ENCODE measurements around the gene ZBTB39. TPM values are rescaled to one million over a fixed set of nuclear protein-coding genes. Genes with fewer than 3 reads are reported as not detected.

ZBTB39 gene
- total RNA-seq, 1 experiment from 2014 or later: 31.2 TPM

GRCh38 chr12:57027011-57027804 is 20.9 kb upstream of the ZBTB39 start:
- no peak overlapping the region for H2AFZ ChIP-seq (ENCODE audit: low read length)
- no peak overlapping the region for H3K18ac ChIP-seq (ENCODE audit: insufficient read length, low read depth, low read length)
- no peak overlapping the region for H3K14ac ChIP-seq (ENCODE audit: insufficient read depth, low read length)
- H3K9me3 Mint-ChIP-seq: no peaks in the 10 kb centered on the region
- DNase-seq: no peak
- H3K27ac Mint-ChIP-seq: no peak overlapping the region; a peak in 1 of 7 replicates
- H3K27ac ChIP-seq (ENCODE audit: insufficient read length, low read depth, low read length): no peak overlapping the region
- no peak overlapping the region for H3K4ac ChIP-seq (ENCODE audit: low read depth, low read length)
- no peak overlapping the region for H3K23ac ChIP-seq (ENCODE audit: insufficient read length, low read depth, low read length)
- H4K5ac ChIP-seq (ENCODE audit: insufficient read length, low read depth, low read length): no peak overlapping the region
- no peak for TF ChIP-seq CTCF (conservative IDR thresholded peaks at IDR 0.05)
- peaks cover 7% of the 10 kb centered on the region for H3K27me3 Mint-ChIP-seq (ENCODE audit: low read depth)
- no peaks in the 10 kb centered on the region for H3K36me3 Mint-ChIP-seq (ENCODE audit: insufficient read depth in 1 of 3, low read depth in 3 of 3)
- H2BK20ac ChIP-seq (ENCODE audit: low read depth, low read length, poor library complexity, severe bottlenecking): no peak overlapping the region
- no peak overlapping the region; the same call in 1 of the 2 replicates for H2BK15ac ChIP-seq (ENCODE audit: low read depth, low read length)
- no peaks in the 10 kb centered on the region for H3K27me3 ChIP-seq (ENCODE audit: insufficient read depth, low read length)
- H3T11ph ChIP-seq (ENCODE audit: low read length): no peak overlapping the region
- no peaks in the 10 kb centered on the region for H3K23me2 ChIP-seq (ENCODE audit: insufficient read length, low read depth, low read length, poor library complexity, severe bottlenecking)
- no peak overlapping the region for H2BK12ac ChIP-seq (ENCODE audit: insufficient read length, low read depth, low read length)
- H3K9me3 ChIP-seq (ENCODE audit: control insufficient read depth, low read depth, low read length): no peaks in the 10 kb centered on the region
- no peaks in the 10 kb centered on the region for H4K20me1 ChIP-seq (ENCODE audit: control insufficient read depth, insufficient read depth, insufficient read length)
- WGBS (ENCODE audit: extremely low coverage, insufficient read length, low lambda C conversion rate): no CpG with 5 or more reads among the region's 13 CpGs
- H3K4me1 Mint-ChIP-seq: peaks cover 21 to 36% of the 10 kb centered on the region in 2 experiments
- H3K4me1 ChIP-seq (ENCODE audit: insufficient read depth, low read length): no peaks in the 10 kb centered on the region
- H3K4me3 Mint-ChIP-seq: no peak overlapping the region
- no peaks in the 10 kb centered on the region for H3K79me2 ChIP-seq (ENCODE audit: insufficient read depth, low read length)
- no peak overlapping the region for H2BK5ac ChIP-seq (ENCODE audit: insufficient read length, low read length)
- no peak overlapping the region for H3K9ac ChIP-seq (ENCODE audit: extremely low read depth, insufficient read length, low read length)
- H3K56ac ChIP-seq (ENCODE audit: insufficient read length, low read depth, low read length): no peak overlapping the region
- H3K4me2 ChIP-seq (ENCODE audit: insufficient read depth, insufficient read length, low read length): no peak overlapping the region
- no peak overlapping the region for H2AK5ac ChIP-seq (ENCODE audit: insufficient read length, low read length)
- H2BK120ac ChIP-seq (ENCODE audit: low read depth, low read length, poor library complexity, severe bottlenecking): no peak overlapping the region
- H3K79me1 ChIP-seq (ENCODE audit: insufficient read depth, low read depth, low read length, poor library complexity, severe bottlenecking): no peaks in the 10 kb centered on the region
- H4K8ac ChIP-seq (replicated peaks; ENCODE audit: insufficient read length, low read depth, low read length): no peak overlapping the region
- no peak overlapping the region for H4K91ac ChIP-seq (ENCODE audit: insufficient read length, low read depth, low read length)
